Stimulated activated CD8-positive, alpha-beta memory T cell treated with anti-CD3 and anti-CD28 coated beads, Interleukin-12 subunit alpha, Interleukin-12 subunit beta, amount 100 ng/mL, for 24 hours (primary cell): ENCODE results near the gene LINC00632.

Experiments used
- DNase-seq: peaks from one replicate; pipeline ENCODE4 v3.0.0-alpha.2; 2020; ENCODE audit errors: extremely low read depth

Gene LINC00632

DNA sequence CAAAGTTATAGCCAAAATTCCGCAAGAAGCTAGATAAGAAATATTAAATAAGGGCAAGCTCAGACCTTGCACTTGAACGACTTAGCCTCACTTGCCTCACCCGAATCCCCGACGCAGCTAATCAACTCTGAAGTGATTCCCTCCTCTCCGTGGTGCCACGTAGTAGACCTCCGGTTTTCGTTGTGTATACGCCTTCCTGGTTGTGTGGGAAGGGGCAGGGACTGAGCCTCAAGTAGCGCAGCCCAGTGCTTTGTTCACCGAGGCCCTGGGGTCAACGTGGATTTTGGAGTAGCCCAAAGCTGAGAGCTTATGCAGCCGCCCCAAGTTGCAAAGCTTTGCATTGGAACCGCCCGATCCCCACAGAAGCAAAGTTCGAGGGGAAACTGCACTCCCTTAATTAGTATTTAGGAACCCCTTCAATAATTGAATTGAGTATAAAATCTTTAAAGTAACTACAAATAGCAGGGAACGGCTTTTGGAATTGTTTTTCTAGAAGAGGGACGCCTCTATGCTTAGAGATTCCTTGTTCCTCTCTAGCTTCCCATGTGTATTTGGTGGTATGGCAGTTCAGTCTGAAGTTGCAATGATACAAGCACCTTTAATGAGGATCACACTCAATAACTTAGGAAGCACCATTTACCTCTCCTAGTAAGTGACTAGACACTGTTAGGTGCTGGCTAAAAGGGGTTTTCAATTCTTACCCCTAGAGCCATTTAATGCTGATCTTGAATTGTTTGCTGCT is 55.7 kb downstream of the LINC00632 start:
- DNase-seq, result no peak

GRCh38 chrX:140766024-140766611 is 56.6 kb downstream of the LINC00632 start:
- no peak for DNase-seq

- DNase-seq, result no peak
Measured at GRCh38 chrX:140767646-140768045, 58.1 kb downstream of the LINC00632 start.

DNA sequence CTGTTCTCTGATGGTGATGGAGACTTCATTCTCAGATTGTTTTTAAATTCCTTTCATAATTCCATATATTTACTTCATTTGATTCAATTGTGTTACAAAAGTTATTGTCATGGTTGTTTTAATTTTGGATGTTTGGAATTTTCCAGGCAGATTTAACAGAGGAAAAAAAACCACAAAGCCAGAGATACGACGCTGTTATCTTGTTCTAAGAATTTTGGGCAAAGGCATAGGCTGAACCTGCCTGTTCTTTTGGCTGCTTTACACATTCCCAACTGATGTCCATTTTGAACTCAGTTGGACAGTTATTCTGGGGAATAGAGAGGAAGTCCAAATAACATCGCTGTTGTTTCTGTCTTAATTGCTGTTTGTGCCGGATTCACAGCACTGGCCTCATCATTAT is 65.7 kb downstream of the LINC00632 start:
- no peak for DNase-seq

DNA sequence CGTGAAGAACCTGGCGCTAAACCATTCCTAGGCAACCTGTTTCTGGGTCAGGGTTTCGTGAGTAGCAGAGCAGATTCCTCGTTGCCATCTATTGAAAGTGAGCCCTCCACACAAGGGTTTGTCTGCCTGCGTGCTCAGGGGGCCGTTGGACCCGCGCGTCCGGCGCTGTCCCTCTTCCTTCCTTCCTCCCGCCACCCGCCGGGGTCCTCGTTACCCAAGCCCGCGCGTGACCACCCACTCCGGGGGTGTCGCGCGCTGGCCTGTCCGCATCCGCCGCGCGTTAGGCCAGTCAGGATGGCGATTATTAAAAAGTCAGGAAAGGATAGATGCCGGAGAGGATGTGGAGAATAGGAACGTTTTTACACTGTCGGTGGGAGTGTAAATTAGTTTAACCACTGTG is 66.8 kb downstream of the LINC00632 start:
- no peak for DNase-seq

DNA sequence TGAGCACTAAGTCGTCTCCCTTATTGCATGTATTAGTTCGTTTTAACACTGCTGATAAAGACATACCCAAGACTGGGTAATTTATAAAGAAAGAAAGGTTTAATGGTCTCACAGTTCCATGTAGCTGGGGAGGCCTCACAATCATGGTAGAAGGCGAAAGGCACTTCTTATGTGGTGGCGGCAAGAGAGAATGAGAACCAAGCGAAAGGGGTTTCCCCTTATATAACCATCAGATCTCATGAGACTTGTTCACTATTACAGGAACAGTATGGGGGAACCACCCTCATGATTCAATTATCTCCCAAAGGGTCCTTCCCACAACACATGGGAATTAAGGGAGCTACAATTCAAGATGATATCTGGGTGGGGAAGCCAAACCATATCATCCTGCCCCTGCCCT is 85.1 kb downstream of the LINC00632 start:
- no peak for DNase-seq

DNA sequence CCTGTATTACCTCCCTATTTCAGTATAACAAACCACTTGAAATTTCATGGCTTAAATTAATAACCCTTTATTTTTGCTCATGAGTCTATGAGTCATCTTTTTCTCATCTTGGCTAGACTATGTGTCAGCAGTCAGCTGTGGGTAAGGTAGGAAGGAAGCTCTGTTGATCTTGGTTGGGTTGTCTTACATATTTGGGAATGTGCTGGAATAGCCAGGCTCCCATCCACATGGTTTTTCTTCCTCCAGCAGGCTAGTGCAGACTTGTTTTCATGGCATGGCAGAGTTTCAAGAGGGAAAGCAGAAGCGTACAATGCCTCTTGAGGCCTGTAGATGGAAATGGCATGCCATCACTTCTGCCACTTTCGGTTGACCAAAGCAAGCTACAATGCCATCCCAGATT is 89.7 kb downstream of the LINC00632 start:
- DNase-seq, result no peak

GRCh38 chrX:140804292-140804691 is 94.7 kb downstream of the LINC00632 start:
- no peak for DNase-seq

DNA sequence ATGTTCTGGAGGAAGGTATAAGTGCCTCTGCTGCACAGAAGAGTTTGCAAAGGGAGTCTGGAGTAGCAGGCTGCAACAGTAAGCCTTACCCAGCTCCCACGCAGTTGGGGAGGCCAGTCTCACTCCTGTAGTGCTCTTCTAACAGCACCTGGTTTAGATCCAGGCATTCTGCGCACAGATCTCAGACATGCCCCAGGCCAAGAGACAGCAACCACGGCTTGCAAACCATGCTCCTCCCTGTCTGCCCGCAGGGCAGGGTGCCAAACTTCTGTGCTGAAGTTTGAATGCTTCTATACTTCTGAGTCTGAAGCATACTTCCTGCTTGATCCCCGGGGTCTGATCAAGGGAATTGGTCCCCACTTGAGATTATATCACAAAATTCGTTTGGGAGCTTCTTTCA is 106.3 kb downstream of the LINC00632 start:
- no peak for DNase-seq

- no peak for DNase-seq
Measured at GRCh38 chrX:140817943-140818342, 108.4 kb downstream of the LINC00632 start.

DNA sequence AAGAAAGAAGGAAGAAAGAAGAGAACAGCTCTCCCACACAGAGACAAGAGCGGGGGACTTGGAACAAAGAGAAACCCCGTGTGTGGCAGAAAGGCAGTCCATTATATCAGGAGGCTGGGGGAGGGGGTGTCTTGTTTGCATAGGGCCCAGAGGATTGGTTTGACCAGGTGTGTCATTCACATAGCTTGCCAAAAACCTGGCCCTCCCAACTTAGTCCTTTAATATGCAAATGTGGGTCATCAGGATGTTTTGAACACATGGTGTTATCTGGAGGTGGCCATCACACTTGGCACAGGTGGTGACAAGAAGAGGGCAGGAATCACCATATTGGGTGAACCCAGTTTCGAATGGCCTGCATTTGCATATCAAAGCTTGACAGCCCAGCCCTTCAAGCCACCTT is 111.7 kb downstream of the LINC00632 start:
- no peak for DNase-seq

- DNase-seq, result no peak
Measured at GRCh38 chrX:140822184-140822583, 112.6 kb downstream of the LINC00632 start.

DNA sequence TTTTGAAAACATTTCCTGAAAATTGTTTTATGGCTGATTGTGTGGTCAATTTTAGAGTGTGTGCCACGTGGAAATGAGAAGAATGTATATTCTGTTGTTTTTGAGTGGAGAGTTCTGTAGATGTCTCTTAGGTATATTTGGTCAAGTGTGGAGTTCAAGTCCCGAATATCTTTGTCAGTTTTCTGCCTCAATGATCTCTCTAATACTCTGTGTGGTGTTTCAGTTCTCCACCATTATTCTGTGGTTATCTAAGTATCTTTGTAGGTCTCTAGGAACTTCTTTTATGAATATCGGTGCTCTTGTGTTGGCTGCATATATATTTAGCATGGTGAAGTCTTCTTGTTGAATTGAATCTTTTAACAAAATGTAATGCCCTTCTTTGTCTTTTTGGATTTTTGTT is 113.3 kb downstream of the LINC00632 start:
- no peak for DNase-seq

- no peak for DNase-seq
Measured at GRCh38 chrX:140836874-140837273, 127.3 kb downstream of the LINC00632 start.
